ENCODE data around the gene TEK.

DNA sequence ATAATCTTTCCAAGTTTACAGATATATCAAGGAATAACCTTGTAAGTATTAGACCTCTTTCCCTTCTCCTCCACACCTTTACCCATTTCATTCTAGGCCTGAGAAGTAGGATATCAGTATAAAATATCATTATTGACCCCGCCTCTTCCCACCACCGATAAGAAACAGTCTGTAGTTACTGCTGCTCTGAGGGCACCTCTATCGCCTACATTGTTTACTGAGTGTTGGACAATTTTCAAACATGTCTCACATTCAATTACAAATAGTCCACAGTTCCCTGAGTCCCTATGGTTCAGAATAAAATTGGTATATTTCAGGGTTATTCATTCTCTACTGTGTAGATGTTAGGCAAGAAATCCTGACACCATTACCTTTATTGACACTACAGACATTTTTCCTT is 73.4 kb downstream of the TEK start:
- TF ChIP-seq RAD51 (IDR thresholded peaks at IDR 0.05) (no peak), SMC3 (IDR thresholded peaks at IDR 0.05; ENCODE audit: borderline replicate concordance, low read length) (no peak), NFIC (IDR thresholded peaks at IDR 0.05; ENCODE audit: low read depth, low read length) (no peak), EZH2 (IDR thresholded peaks at IDR 0.05; ENCODE audit: borderline replicate concordance, control insufficient read depth, low read depth, low read length) (no peak), POLR2AphosphoS5 (IDR thresholded peaks at IDR 0.05; ENCODE audit: low read length) (no peak), CHD2 (IDR thresholded peaks at IDR 0.05; ENCODE audit: borderline replicate concordance, low read depth, low read length) (no peak)
- TF ChIP-seq, protein P1, sequence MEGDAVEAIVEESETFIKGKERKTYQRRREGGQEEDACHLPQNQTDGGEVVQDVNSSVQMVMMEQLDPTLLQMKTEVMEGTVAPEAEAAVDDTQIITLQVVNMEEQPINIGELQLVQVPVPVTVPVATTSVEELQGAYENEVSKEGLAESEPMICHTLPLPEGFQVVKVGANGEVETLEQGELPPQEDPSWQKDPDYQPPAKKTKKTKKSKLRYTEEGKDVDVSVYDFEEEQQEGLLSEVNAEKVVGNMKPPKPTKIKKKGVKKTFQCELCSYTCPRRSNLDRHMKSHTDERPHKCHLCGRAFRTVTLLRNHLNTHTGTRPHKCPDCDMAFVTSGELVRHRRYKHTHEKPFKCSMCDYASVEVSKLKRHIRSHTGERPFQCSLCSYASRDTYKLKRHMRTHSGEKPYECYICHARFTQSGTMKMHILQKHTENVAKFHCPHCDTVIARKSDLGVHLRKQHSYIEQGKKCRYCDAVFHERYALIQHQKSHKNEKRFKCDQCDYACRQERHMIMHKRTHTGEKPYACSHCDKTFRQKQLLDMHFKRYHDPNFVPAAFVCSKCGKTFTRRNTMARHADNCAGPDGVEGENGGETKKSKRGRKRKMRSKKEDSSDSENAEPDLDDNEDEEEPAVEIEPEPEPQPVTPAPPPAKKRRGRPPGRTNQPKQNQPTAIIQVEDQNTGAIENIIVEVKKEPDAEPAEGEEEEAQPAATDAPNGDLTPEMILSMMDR (IDR thresholded peaks at IDR 0.05 in 2 of 3, conservative IDR thresholded peaks at IDR 0.05 in 1 of 3; ENCODE audit: control insufficient read depth in 2 of 3, extremely low read depth in 1 of 3, insufficient read depth in 1 of 3, low read depth in 3 of 3, low read length in 3 of 3) = no peak

Measured in GM12878 (cell line).